H1 (cell line): Measurements from ENCODE around the gene CAMSAP3. TPM values are rescaled to one million over a fixed set of nuclear protein-coding genes. Genes with fewer than 3 reads are reported as not detected.

ENCODE experiments used
- RAD21 ChIP-seq, 2 experiments: IDR thresholded peaks in 1 of 2; conservative IDR thresholded peaks in 1 of 2; 2 replicates each; pipeline ENCODE4 v1.6.1; 2011; ENCODE audit warnings: low read depth in 2 of 2, low read length in 2 of 2, improper control_type of control experiment in 1 of 2, inconsistent platforms in 1 of 2, mild to moderate bottlenecking in 1 of 2, moderate library complexity in 1 of 2
- polyA plus RNA-seq, 7 experiments: library from polyadenylated mRNA; depleted of rRNA in 3 of 7; stranded (reverse) in 5 of 7; unstranded in 2 of 7; fragments of >200 nt in 5 of 7; fragments of 200-250 nt in 2 of 7; gene quantifications; 1 replicate in 5 of 7; 2 replicates in 1 of 7; 4 replicates in 1 of 7; pipeline versions ENCODE4 v1.2.1 to v1.2.3, GENCODE V29; 2011 to 2013; ENCODE audit warnings: missing spikeins in 2 of 7, mixed read lengths in 2 of 7
- total RNA-seq: library from RNA; stranded (reverse); fragmentation: NEBNext Ultra II Directional; extraction: Animal tissue kit (Norgen Biotek cat#: 25700); gene quantifications from 2 replicates; pipeline ENCODE4 v1.2.1, GENCODE V29; 2021
- TF ChIP-seq, protein P1 (sequence below): fragments of 300-600 bp; sonication (generic); IDR thresholded peaks from 2 replicates; pipeline ENCODE4 v1.7.1; 2012; ENCODE audit warnings: low read length, moderate library complexity, mild to moderate bottlenecking, inconsistent platforms; ENCODE audit not compliant: insufficient replicate concordance

The CAMSAP3 gene
- total and polyA plus RNA-seq, 2 of the 8 experiments (the other 6 are each of a cell fraction or from before 2014, with no cell fraction given) = 11.4 to 30.4 TPM

DNA sequence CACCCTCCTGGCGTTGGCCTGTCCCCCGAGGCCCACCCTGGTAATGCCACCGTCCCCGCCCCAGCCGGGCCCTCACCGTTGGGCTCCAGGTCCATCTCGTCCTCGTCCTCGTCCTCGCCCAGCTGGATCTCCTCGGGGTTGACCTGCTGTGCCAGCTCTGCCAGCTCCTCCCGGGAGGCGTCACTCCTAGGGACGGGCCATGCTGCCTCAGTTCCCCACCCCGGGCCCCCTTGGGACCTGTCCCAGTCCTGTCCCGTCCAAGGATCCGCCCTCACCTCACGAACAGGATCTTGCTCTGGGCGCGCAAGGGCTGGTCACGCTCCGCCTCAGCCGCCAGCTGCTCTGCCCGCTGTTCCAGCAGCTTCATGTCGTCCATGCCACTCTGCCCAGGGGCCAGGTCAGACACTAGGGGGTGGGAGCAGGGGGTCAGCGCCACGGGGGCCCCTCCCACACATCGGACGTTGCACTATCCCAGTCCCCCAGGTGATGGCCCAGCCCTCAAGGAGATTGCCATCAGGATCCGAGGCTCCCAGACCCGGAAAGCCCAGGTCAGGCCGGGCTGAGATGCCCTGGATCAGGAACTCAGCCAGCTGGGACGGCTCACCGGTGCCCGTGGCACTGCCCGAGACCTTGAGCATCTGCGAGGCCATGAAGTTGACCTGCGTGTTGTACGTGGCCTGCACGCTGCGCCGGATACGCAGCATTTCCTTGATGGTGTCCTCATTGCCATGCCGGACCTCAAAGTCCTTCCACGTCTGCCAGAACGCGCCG lies 24.2 kb downstream of the CAMSAP3 start (continued):
- TF ChIP-seq, protein P1, sequence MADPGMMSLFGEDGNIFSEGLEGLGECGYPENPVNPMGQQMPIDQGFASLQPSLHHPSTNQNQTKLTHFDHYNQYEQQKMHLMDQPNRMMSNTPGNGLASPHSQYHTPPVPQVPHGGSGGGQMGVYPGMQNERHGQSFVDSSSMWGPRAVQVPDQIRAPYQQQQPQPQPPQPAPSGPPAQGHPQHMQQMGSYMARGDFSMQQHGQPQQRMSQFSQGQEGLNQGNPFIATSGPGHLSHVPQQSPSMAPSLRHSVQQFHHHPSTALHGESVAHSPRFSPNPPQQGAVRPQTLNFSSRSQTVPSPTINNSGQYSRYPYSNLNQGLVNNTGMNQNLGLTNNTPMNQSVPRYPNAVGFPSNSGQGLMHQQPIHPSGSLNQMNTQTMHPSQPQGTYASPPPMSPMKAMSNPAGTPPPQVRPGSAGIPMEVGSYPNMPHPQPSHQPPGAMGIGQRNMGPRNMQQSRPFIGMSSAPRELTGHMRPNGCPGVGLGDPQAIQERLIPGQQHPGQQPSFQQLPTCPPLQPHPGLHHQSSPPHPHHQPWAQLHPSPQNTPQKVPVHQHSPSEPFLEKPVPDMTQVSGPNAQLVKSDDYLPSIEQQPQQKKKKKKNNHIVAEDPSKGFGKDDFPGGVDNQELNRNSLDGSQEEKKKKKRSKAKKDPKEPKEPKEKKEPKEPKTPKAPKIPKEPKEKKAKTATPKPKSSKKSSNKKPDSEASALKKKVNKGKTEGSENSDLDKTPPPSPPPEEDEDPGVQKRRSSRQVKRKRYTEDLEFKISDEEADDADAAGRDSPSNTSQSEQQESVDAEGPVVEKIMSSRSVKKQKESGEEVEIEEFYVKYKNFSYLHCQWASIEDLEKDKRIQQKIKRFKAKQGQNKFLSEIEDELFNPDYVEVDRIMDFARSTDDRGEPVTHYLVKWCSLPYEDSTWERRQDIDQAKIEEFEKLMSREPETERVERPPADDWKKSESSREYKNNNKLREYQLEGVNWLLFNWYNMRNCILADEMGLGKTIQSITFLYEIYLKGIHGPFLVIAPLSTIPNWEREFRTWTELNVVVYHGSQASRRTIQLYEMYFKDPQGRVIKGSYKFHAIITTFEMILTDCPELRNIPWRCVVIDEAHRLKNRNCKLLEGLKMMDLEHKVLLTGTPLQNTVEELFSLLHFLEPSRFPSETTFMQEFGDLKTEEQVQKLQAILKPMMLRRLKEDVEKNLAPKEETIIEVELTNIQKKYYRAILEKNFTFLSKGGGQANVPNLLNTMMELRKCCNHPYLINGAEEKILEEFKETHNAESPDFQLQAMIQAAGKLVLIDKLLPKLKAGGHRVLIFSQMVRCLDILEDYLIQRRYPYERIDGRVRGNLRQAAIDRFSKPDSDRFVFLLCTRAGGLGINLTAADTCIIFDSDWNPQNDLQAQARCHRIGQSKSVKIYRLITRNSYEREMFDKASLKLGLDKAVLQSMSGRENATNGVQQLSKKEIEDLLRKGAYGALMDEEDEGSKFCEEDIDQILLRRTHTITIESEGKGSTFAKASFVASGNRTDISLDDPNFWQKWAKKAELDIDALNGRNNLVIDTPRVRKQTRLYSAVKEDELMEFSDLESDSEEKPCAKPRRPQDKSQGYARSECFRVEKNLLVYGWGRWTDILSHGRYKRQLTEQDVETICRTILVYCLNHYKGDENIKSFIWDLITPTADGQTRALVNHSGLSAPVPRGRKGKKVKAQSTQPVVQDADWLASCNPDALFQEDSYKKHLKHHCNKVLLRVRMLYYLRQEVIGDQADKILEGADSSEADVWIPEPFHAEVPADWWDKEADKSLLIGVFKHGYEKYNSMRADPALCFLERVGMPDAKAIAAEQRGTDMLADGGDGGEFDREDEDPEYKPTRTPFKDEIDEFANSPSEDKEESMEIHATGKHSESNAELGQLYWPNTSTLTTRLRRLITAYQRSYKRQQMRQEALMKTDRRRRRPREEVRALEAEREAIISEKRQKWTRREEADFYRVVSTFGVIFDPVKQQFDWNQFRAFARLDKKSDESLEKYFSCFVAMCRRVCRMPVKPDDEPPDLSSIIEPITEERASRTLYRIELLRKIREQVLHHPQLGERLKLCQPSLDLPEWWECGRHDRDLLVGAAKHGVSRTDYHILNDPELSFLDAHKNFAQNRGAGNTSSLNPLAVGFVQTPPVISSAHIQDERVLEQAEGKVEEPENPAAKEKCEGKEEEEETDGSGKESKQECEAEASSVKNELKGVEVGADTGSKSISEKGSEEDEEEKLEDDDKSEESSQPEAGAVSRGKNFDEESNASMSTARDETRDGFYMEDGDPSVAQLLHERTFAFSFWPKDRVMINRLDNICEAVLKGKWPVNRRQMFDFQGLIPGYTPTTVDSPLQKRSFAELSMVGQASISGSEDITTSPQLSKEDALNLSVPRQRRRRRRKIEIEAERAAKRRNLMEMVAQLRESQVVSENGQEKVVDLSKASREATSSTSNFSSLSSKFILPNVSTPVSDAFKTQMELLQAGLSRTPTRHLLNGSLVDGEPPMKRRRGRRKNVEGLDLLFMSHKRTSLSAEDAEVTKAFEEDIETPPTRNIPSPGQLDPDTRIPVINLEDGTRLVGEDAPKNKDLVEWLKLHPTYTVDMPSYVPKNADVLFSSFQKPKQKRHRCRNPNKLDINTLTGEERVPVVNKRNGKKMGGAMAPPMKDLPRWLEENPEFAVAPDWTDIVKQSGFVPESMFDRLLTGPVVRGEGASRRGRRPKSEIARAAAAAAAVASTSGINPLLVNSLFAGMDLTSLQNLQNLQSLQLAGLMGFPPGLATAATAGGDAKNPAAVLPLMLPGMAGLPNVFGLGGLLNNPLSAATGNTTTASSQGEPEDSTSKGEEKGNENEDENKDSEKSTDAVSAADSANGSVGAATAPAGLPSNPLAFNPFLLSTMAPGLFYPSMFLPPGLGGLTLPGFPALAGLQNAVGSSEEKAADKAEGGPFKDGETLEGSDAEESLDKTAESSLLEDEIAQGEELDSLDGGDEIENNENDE = no peak
- no peak for TF ChIP-seq RAD21 (IDR thresholded peaks at IDR 0.05 in 1 of 2, conservative IDR thresholded peaks at IDR 0.05 in 1 of 2; ENCODE audit: low read depth in 2 of 2, low read length in 2 of 2)
